HG02642 (cell line): ENCODE data around the gene OCA2.
A peak's percentile ranks its signal among the peaks of the same experiment; 100 is the strongest.

Source experiments
- ATAC-seq: cut with Tn5 transposase; IDR thresholded peaks from one replicate; pipeline ENCODE4 v1.9.1; 2021; ENCODE audit warnings: mild to moderate bottlenecking; ENCODE audit not compliant: unreplicated experiment, poor library complexity

OCA2 gene

GRCh38 chr15:28106294-28107110, 7.4 kb upstream of the OCA2 start:
- peak; percentile 37 for ATAC-seq

- ATAC-seq, result no peak
These were observed 6.7 kb upstream of the OCA2 start for GRCh38 chr15:28105793-28106192.

- ATAC-seq, result no peak
These were observed 6.2 kb upstream of the OCA2 start for GRCh38 chr15:28105224-28105791.

GRCh38 chr15:28104326-28104725, 5.2 kb upstream of the OCA2 start:
- no peak for ATAC-seq

GRCh38 chr15:28103831-28104230, 4.7 kb upstream of the OCA2 start:
- ATAC-seq, result no peak

- no peak for ATAC-seq
These were observed 2.9 kb upstream of the OCA2 start for GRCh38 chr15:28101983-28102441.

- ATAC-seq, result no peak
These were observed 2.1 kb upstream of the OCA2 start for GRCh38 chr15:28101201-28101600.

GRCh38 chr15:28100516-28101195, 1.5 kb upstream of the OCA2 start:
- ATAC-seq, result no peak

- no peak for ATAC-seq
These were observed 533 bp upstream of the OCA2 start for GRCh38 chr15:28099555-28100140.

- no peak for ATAC-seq
These were observed 752 bp downstream of the OCA2 start for GRCh38 chr15:28098360-28098765.

GRCh38 chr15:28097656-28098359, 1.3 kb downstream of the OCA2 start:
- no peak for ATAC-seq

- no peak for ATAC-seq
These were observed 2.3 kb downstream of the OCA2 start for GRCh38 chr15:28096670-28097431.

GRCh38 chr15:28096411-28096669, 2.8 kb downstream of the OCA2 start:
- ATAC-seq, result peak; percentile 13

- ATAC-seq, result no peak
These were observed 4.2 kb downstream of the OCA2 start for GRCh38 chr15:28094732-28095521.

- no peak for ATAC-seq
These were observed 5.2 kb downstream of the OCA2 start for GRCh38 chr15:28093752-28094535.

GRCh38 chr15:28091313-28091712, 7.8 kb downstream of the OCA2 start:
- no peak for ATAC-seq

- peak; percentile 100 for ATAC-seq
These were observed 12.9 kb downstream of the OCA2 start for GRCh38 chr15:28086175-28086703.

GRCh38 chr15:28085489-28086174, 13.5 kb downstream of the OCA2 start:
- no peak for ATAC-seq
